GM12874 (cell line): ENCODE data around the gene ATG14.

Source experiments
- CTCF ChIP-seq: IDR thresholded peaks from 2 replicates; pipeline ENCODE4 v1.5.1; 2011; ENCODE audit warnings: low read depth, mild to moderate bottlenecking, control low read depth, low read length, moderate library complexity; ENCODE audit not compliant: insufficient read depth

The ATG14 gene

GRCh38 chr14:55399183-55399582 lies 12.4 kb downstream of the ATG14 start:
- no peak for TF ChIP-seq CTCF

- no peak for TF ChIP-seq CTCF
Measured at GRCh38 chr14:55398679-55399078, 13.0 kb downstream of the ATG14 start.

GRCh38 chr14:55389330-55389729 lies 22.3 kb downstream of the ATG14 start:
- TF ChIP-seq CTCF = no peak

- no peak for TF ChIP-seq CTCF
Measured at GRCh38 chr14:55388160-55388559, 23.5 kb downstream of the ATG14 start.

- no peak for TF ChIP-seq CTCF
Measured at GRCh38 chr14:55387121-55387520, 24.5 kb downstream of the ATG14 start.

GRCh38 chr14:55386037-55386808 lies 25.4 kb downstream of the ATG14 start:
- no peak for TF ChIP-seq CTCF

- TF ChIP-seq CTCF = no peak
Measured at GRCh38 chr14:55384536-55384935, 27.1 kb downstream of the ATG14 start.
